ENCODE measurements around the gene SPG7. TPM values are rescaled to one million over a fixed set of nuclear protein-coding genes. Genes with fewer than 3 reads are reported as not detected.

Gene SPG7
- total and polyA plus RNA-seq, 2 donors (not counting 1 experiment from before 2014, with no cell fraction given), result 35.1 to 107 TPM

DNA sequence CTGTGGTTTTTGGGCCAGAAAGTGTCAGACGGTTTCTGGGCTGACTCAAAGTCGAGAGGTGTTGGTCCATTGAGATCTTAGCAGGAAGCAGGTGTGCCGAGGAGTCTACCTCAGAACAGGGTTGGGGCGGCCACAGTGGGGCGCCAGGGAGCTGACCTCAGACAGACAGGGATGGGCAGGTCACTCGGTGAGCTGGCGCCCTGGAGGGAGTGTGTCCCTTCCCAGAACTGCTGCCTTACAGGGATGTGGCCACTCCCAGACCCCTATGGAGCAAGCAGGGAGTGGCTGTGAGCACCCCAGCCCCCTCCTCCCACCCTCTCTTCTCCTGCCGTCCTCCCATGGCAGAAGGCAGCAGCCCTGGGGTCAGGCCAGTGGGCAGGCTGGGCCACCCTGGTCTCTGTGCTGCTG lies 91.3 kb downstream of the SPG7 start:
- no peaks in the 10 kb centered on the region for H3K79me2 ChIP-seq (ENCODE audit: control insufficient read depth, insufficient read depth, low read length)
- no peak overlapping the region for H3K27ac ChIP-seq (ENCODE audit: insufficient read depth, low read length)
- TF ChIP-seq EZH2 (IDR thresholded peaks at IDR 0.05; ENCODE audit: low read length, missing control alignments) (no peak), CTCF (conservative IDR thresholded peaks at IDR 0.05 in 1 of 2, IDR thresholded peaks at IDR 0.05 in 1 of 2; ENCODE audit: low read depth in 1 of 2, low read length in 2 of 2) (peak in 1 of 2 donors; percentile 30)
- no peak for DNase-seq (ENCODE audit: low read depth in 2 of 2)
- no peak overlapping the region for H3K4me2 ChIP-seq (ENCODE audit: extremely low read depth, insufficient read depth, low read length)
- no peak overlapping the region for H3K4me3 ChIP-seq (replicated peaks in 1 of 4; ENCODE audit: control extremely low read depth in 1 of 4, insufficient read depth in 1 of 4, low read depth in 3 of 4, low read length in 4 of 4)
- H3K9me3 ChIP-seq (ENCODE audit: control insufficient read depth, insufficient read depth, low read depth, low read length), result no peaks in the 10 kb centered on the region
- no peaks in the 10 kb centered on the region for H3K27me3 ChIP-seq (ENCODE audit: control insufficient read depth, insufficient read depth, low read length)
- no peak overlapping the region for H3K9ac ChIP-seq (ENCODE audit: insufficient read depth, low read length)
- no peaks in the 10 kb centered on the region for H4K20me1 ChIP-seq (ENCODE audit: control insufficient read depth, extremely low read depth, insufficient read depth, low read length)
- H3K4me1 ChIP-seq (ENCODE audit: control insufficient read depth, extremely low read depth, insufficient read depth, low read length), result peaks cover 12% of the 10 kb centered on the region
- H2AFZ ChIP-seq (ENCODE audit: low read length), result no peak overlapping the region
- H3K36me3 ChIP-seq (ENCODE audit: control insufficient read depth, insufficient read depth, low read length), result peaks cover 3% of the 10 kb centered on the region

- H2AFZ ChIP-seq (ENCODE audit: low read length), result no peak overlapping the region
- DNase-seq (ENCODE audit: low read depth in 2 of 2), result no peak
- H3K9me3 ChIP-seq (ENCODE audit: control insufficient read depth, insufficient read depth, low read depth, low read length), result no peaks in the 10 kb centered on the region
- no peaks in the 10 kb centered on the region for H3K79me2 ChIP-seq (ENCODE audit: control insufficient read depth, insufficient read depth, low read length)
- no peak for TF ChIP-seq EZH2 (IDR thresholded peaks at IDR 0.05; ENCODE audit: low read length, missing control alignments)
- no peak for TF ChIP-seq CTCF (conservative IDR thresholded peaks at IDR 0.05 in 1 of 2, IDR thresholded peaks at IDR 0.05 in 1 of 2; ENCODE audit: low read depth in 1 of 2, low read length in 2 of 2)
- no peak overlapping the region for H3K27ac ChIP-seq (ENCODE audit: insufficient read depth, low read length)
- H3K4me1 ChIP-seq (ENCODE audit: control insufficient read depth, extremely low read depth, insufficient read depth, low read length), result peaks cover 12% of the 10 kb centered on the region
- H3K27me3 ChIP-seq (ENCODE audit: control insufficient read depth, insufficient read depth, low read length), result no peaks in the 10 kb centered on the region
- H3K4me2 ChIP-seq (ENCODE audit: extremely low read depth, insufficient read depth, low read length), result no peak overlapping the region
- H3K9ac ChIP-seq (ENCODE audit: insufficient read depth, low read length), result no peak overlapping the region
- peaks cover 3% of the 10 kb centered on the region for H3K36me3 ChIP-seq (ENCODE audit: control insufficient read depth, insufficient read depth, low read length)
- no peaks in the 10 kb centered on the region for H4K20me1 ChIP-seq (ENCODE audit: control insufficient read depth, extremely low read depth, insufficient read depth, low read length)
- no peak overlapping the region for H3K4me3 ChIP-seq (replicated peaks in 1 of 4; ENCODE audit: control extremely low read depth in 1 of 4, insufficient read depth in 1 of 4, low read depth in 3 of 4, low read length in 4 of 4)
Measured at GRCh38 chr16:89599902-89600301, 91.7 kb downstream of the SPG7 start.

GRCh38 chr16:89600427-89600826 lies 92.2 kb downstream of the SPG7 start:
- H3K9me3 ChIP-seq (ENCODE audit: control insufficient read depth, insufficient read depth, low read depth, low read length), result no peaks in the 10 kb centered on the region
- no peak overlapping the region for H3K4me3 ChIP-seq (replicated peaks in 1 of 4; ENCODE audit: control extremely low read depth in 1 of 4, insufficient read depth in 1 of 4, low read depth in 3 of 4, low read length in 4 of 4)
- H2AFZ ChIP-seq (ENCODE audit: low read length), result no peak overlapping the region
- TF ChIP-seq EZH2 (IDR thresholded peaks at IDR 0.05; ENCODE audit: low read length, missing control alignments) (no peak), CTCF (conservative IDR thresholded peaks at IDR 0.05 in 1 of 2, IDR thresholded peaks at IDR 0.05 in 1 of 2; ENCODE audit: low read depth in 1 of 2, low read length in 2 of 2) (no peak)
- H3K4me2 ChIP-seq (ENCODE audit: extremely low read depth, insufficient read depth, low read length), result no peak overlapping the region
- H3K27ac ChIP-seq (ENCODE audit: insufficient read depth, low read length), result no peak overlapping the region
- peaks cover 12% of the 10 kb centered on the region for H3K4me1 ChIP-seq (ENCODE audit: control insufficient read depth, extremely low read depth, insufficient read depth, low read length)
- no peak overlapping the region for H3K9ac ChIP-seq (ENCODE audit: insufficient read depth, low read length)
- H4K20me1 ChIP-seq (ENCODE audit: control insufficient read depth, extremely low read depth, insufficient read depth, low read length), result no peaks in the 10 kb centered on the region
- no peaks in the 10 kb centered on the region for H3K27me3 ChIP-seq (ENCODE audit: control insufficient read depth, insufficient read depth, low read length)
- DNase-seq (ENCODE audit: low read depth in 2 of 2), result no peak
- H3K36me3 ChIP-seq (ENCODE audit: control insufficient read depth, insufficient read depth, low read length), result peaks cover 3% of the 10 kb centered on the region
- no peaks in the 10 kb centered on the region for H3K79me2 ChIP-seq (ENCODE audit: control insufficient read depth, insufficient read depth, low read length)
